B cell (primary cell): Measurements from ENCODE around the gene CACNG6.

Experiments used
- CTCF ChIP-seq: fragments of 200-600 bp; IDR thresholded peaks from one replicate; pipeline ENCODE4 v1.8.0; 2022; ENCODE audit warnings: antibody characterized with exemption, mild to moderate bottlenecking
- EZH2 ChIP-seq: IDR thresholded peaks from 2 replicates; pipeline ENCODE4 v1.6.1; 2012; ENCODE audit warnings: borderline replicate concordance, low read depth, mild to moderate bottlenecking, moderate library complexity, low read length; ENCODE audit not compliant: insufficient read depth, poor library complexity, severe bottlenecking

GRCh38 chr19:53960886-53961285 lies 30.6 kb upstream of the CACNG6 start:
- TF ChIP-seq CTCF = no peak
- TF ChIP-seq EZH2 = no peak
